HG03135 (cell line): ENCODE data around the gene HAUS2.
"Not testable (repeated sequence)": the region's sequence is repeated elsewhere in the genome, so short reads cannot be mapped to it uniquely, and the experiment has no call there.

Experiments used
- ATAC-seq: cut with Tn5 transposase; IDR thresholded peaks from one replicate; pipeline ENCODE4 v1.9.1; 2021; ENCODE audit warnings: mild to moderate bottlenecking, moderate library complexity; ENCODE audit not compliant: unreplicated experiment

HAUS2 gene

GRCh38 chr15:42575188-42576039 is 26.8 kb downstream of the HAUS2 start, which contains the start of gene STARD9:
STARD9 (plus strand) TSS chr15:42575606; CDS start chr15:42575716, 110 bp downstream.
- peak; percentile 85 for ATAC-seq

GRCh38 chr15:42576040-42576594 is 27.5 kb downstream of the HAUS2 start:
- no peak for ATAC-seq

- no peak for ATAC-seq
Observed at GRCh38 chr15:42576776-42577175, 28.1 kb downstream of the HAUS2 start.

GRCh38 chr15:42577514-42578031 is 28.9 kb downstream of the HAUS2 start:
- ATAC-seq, result no peak

GRCh38 chr15:42578984-42579537 is 30.4 kb downstream of the HAUS2 start:
- ATAC-seq, result no peak

GRCh38 chr15:42581272-42581730 is 32.7 kb downstream of the HAUS2 start:
- ATAC-seq, result peak; percentile 71

- no peak for ATAC-seq
Observed at GRCh38 chr15:42582569-42583375, 34.1 kb downstream of the HAUS2 start.

- no peak for ATAC-seq
Observed at GRCh38 chr15:42584031-42584765, 35.6 kb downstream of the HAUS2 start.

- no peak for ATAC-seq
Observed at GRCh38 chr15:42590619-42591237, 42.1 kb downstream of the HAUS2 start.

GRCh38 chr15:42591238-42591934 is 42.7 kb downstream of the HAUS2 start:
- ATAC-seq, result no peak

- ATAC-seq, result no peak
Observed at GRCh38 chr15:42592716-42593115, 44.1 kb downstream of the HAUS2 start.

- ATAC-seq, result no peak
Observed at GRCh38 chr15:42593143-42593542, 44.5 kb downstream of the HAUS2 start.

GRCh38 chr15:42594095-42594494 is 45.5 kb downstream of the HAUS2 start:
- ATAC-seq, result no peak

GRCh38 chr15:42595626-42596240 is 47.1 kb downstream of the HAUS2 start:
- ATAC-seq, result no peak

- not testable (repeated sequence) for ATAC-seq
Observed at GRCh38 chr15:42601316-42601715, 52.7 kb downstream of the HAUS2 start.

GRCh38 chr15:42602501-42602900 is 53.9 kb downstream of the HAUS2 start:
- ATAC-seq, result no peak

- no peak for ATAC-seq
Observed at GRCh38 chr15:42603978-42604377, 55.3 kb downstream of the HAUS2 start.

- no peak for ATAC-seq
Observed at GRCh38 chr15:42604894-42605744, 56.5 kb downstream of the HAUS2 start.
